GM19239 (cell line): ENCODE data around the gene PRDM2.

Experiments
- DNase-seq: peaks from one replicate; pipeline ENCODE4 v3.0.0; 2011; ENCODE audit warnings: low spot score; ENCODE audit not compliant: insufficient read length
- FAIRE-seq: peaks from 2 replicates; lab custom pipeline; 2011; peaks lifted over from hg19 to GRCh38; lab: Jason Lieb, UNC

The PRDM2 gene

DNA sequence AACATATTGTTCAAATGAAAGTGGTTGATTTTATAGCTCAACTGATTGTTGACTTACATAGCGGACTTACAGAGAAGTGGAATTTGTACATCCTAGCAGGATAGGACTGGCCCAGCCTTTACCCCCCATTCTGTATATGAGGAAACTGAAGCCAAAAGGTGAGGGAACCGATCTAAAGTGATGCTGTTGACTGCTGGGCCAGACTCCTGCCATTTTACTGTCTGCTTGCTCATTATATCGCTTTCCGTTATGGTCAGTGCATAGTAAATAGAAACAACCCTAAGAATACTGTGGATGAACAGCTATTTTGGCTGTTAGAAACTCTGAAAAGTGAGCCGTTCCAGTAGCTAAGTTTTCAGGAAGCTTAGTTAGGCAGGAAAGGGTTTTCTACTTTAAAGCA lies 31.9 kb downstream of the PRDM2 start:
- DNase-seq: no peak
- peak; percentile 73 for FAIRE-seq

- peak; percentile 98 for FAIRE-seq
- no peak for DNase-seq
Measured at GRCh38 chr1:13732971-13733667, 33.1 kb downstream of the PRDM2 start.

GRCh38 chr1:13733711-13734110 lies 33.7 kb downstream of the PRDM2 start:
- DNase-seq (no peak), FAIRE-seq (no peak)

DNA sequence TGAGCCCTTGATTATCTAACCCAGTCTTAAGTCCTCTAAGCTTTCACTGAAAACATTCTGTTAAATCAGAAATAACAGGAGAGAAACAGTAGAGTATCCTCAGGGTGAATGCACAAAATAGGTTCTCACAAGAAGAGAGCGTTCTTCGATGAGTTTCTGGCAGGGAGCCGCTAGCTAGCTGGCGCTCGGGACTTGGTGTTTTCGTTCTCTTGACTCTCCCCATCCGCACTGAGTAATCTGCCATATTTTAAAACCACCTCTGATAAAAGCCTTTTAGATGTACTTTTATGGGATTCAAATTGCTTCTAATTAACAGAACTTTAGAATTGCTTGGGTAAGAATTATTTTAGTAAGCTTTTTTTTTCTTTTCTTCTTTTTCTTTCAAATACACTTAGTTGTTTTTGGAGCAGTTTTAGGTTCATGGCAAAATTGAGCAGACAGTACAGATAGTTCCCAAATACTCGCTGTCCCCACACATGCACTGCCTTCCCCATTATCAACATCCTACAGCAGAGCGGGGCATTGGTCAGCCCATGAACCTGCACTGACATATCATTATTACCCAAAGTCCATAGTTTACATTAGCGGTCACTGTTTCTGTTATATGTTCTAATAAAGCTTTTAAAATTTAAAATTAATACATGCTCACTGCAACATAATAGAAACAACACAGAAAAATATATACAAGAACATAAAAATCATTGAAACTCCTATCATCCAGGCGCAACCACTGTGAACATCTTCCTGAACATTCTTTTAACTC lies 35.4 kb downstream of the PRDM2 start:
- FAIRE-seq (peak; percentile 18), DNase-seq (no peak)

- FAIRE-seq (peak; percentile 87), DNase-seq (no peak)
Measured at GRCh38 chr1:13737398-13737797, 37.4 kb downstream of the PRDM2 start.

- DNase-seq (no peak), FAIRE-seq (no peak)
Measured at GRCh38 chr1:13746342-13746741, 46.4 kb downstream of the PRDM2 start.

GRCh38 chr1:13748610-13749505 lies 48.9 kb downstream of the PRDM2 start:
- DNase-seq: peak; percentile 97
- peak; percentile 85 for FAIRE-seq

- peak; percentile 21 for DNase-seq
Measured at GRCh38 chr1:13749543-13750341, 49.8 kb downstream of the PRDM2 start.

DNA sequence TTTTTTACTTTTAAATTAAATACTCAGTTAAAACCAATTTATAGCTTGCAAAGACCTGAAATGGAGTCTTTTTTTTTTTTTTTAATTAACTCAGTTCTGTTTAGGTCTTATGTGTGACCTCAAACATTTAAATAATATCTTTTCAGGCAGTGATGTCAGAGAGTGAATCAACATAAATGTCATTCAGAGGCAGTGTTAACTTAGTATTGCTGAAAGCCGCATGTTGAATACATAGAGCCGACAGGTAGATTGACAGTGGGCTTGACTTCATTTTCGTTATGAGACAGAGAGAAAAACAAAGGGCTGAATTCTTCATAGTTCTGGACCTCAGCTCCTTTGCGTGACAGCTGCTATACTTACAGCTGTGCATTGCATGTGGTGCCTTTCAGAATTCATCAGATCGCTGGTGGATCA lies 51.5 kb downstream of the PRDM2 start:
- DNase-seq (no peak), FAIRE-seq (peak; percentile 83)

More at GRCh38 chr1:13749543-13750341, 49.8 kb downstream of the PRDM2 start:
- FAIRE-seq: peak; percentile 79

DNA sequence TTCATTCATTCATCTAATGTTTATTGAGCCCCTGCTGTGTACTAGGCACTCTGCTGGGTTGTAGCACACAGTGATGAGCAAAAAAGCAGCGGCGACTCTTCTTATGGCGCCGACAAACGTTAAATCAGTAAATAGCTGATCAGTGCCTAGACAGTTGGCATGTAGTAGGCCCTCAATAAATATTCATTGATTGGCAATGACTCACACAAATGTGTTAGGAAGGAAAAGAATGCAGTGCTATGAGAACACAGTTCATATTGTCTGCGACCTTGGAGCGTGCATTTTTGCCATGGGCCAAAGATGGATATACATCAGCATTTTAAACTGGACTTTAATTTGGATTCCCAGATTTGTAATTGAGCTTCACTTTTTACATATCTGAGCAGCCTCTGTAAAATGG lies 52.0 kb downstream of the PRDM2 start:
- FAIRE-seq: peak; percentile 58
- DNase-seq: no peak

DNA sequence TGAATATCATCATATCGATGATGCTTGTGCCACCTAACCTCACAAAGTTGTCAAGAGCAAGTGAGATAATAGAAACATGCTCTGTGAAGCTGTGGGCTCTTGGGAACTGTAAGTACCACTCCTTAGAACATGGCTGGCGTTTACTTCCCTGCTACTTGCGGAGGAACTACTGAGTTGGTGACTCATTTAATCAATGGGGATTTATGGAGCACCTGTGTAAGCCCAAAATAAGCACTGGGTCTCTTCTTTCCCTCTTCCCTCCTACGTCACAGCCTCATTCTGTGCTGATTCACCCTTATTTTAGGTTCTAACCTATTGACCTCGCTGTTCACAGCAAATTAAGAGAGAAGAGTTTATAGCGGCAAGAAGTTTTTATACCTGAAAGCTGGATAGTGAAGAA lies 52.9 kb downstream of the PRDM2 start:
- peak; percentile 58 for FAIRE-seq
- no peak for DNase-seq

GRCh38 chr1:13753636-13754402 lies 53.8 kb downstream of the PRDM2 start:
- FAIRE-seq (peak; percentile 91), DNase-seq (no peak)

DNA sequence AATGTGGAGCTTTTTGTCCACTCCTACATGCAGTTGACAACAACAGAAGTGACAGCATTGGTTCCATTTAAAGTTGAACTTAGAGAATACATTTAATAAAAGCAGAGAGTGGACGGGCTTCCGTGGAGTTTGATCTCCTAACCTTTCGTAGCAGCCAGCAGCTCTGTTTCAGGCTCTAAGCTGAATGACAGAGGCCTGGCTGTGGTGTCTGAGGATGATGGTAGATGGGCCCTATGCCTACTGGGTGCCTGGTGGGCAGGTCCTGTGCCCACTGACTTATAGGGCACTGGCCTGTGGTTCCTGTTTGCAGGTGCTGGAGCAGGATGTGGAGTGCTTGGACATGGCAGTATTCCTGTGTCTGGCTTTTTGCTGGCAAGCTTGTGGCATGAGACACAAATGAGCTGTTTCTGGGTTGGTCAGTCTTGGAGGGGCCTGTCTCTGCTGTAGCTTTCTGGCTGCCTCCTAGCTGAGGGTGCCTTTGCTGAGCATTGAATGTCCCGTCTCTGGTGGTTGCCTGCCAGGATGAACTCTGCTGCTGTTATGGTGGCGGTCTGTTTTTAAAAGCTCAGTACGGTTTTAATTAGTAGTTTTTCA lies 54.6 kb downstream of the PRDM2 start:
- DNase-seq (no peak), FAIRE-seq (no peak)

GRCh38 chr1:13756557-13757315 lies 56.7 kb downstream of the PRDM2 start:
- peak; percentile 71 for FAIRE-seq
- no peak for DNase-seq

DNA sequence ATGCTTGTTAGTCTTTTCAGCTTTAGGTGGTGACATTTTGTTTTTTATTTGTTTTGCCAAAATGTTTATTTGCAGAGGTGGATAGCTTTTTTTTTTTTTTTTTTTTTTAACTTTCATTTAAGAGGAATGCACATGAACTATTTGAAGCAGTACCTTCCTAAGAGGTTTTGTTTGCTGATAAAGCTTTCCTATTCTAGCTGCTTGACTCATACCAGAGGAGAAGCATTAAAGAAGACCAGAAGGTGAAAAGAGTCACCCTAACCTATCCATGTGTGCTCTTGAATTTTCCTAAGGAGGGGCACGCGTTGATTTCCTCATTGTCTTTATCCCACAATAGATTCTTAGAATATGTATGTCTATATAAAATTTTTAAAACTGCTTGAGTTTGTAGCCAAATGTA lies 57.7 kb downstream of the PRDM2 start:
- DNase-seq (no peak), FAIRE-seq (no peak)

- DNase-seq (no peak), FAIRE-seq (peak; percentile 55)
Measured at GRCh38 chr1:13759072-13759471, 59.1 kb downstream of the PRDM2 start.

DNA sequence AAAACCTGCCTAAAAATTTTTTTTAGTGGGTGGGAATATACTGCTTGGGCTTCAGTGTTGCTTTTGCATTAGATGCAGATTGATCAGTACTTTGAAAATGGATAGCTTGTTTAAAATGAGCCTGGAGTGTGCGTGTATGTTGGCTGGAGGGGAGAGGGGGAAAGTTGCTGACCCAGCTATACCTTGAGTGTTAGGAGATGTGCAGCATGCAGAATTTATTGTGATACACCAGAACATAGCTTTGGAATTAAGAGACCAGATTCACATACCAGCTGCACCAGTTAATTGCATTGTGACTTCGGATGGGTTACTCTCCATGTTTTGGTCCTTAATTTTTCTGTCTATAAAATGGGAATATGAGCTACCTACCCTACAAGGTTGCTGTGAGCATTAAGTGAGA lies 60.4 kb downstream of the PRDM2 start:
- peak; percentile 8 for FAIRE-seq
- no peak for DNase-seq

DNA sequence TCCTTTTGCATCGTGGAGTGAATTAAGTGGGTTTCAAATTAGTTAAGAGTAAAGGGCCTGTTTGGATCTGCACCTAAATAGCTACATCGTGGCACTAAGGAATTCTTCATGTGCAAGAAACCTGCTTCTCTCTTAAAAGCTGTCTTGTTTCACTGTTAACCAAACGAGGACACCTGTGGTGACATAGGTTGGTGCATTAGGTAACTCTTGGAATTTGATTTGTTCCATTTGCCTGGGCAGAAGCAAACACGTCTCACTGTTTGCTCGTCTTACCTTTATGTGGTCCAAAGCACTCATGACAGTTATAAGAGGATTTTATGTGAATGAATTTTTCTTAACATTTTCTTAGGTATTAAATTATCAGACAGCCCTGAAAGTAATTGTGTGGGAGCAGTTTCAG lies 60.9 kb downstream of the PRDM2 start:
- DNase-seq (no peak), FAIRE-seq (no peak)
